H7 (cell line): ENCODE measurements around the gene PROSER2. TPM values are rescaled to one million over a fixed set of nuclear protein-coding genes. Genes with fewer than 3 reads are reported as not detected.

Experiments
- DNase-seq: peaks from one replicate; pipeline ENCODE4 v3.0.0; 2012
- H3K27me3 ChIP-seq: 2 replicates; pipeline ENCODE4 v1.6.0; 2011; ENCODE audit warnings: mild to moderate bottlenecking, low read length; ENCODE audit not compliant: control insufficient read depth, insufficient read depth
- H3K36me3 ChIP-seq: replicated peaks from 2 replicates; pipeline ENCODE4 v1.5.1; 2011; ENCODE audit warnings: low read length; ENCODE audit not compliant: control insufficient read depth, insufficient read depth
- H3K4me3 ChIP-seq: 2 replicates; pipeline ENCODE4 v1.5.1; 2011; ENCODE audit warnings: low read depth, mild to moderate bottlenecking, control low read depth, low read length, moderate library complexity; ENCODE audit not compliant: insufficient read depth
- total RNA-seq: library from RNA; depleted of rRNA; stranded (reverse); fragments of >200 nt; shearing (Covaris generic); gene quantifications from 2 replicates; pipeline ENCODE4 v1.2.3, GENCODE V29; 2014

Gene PROSER2
- total RNA-seq, 1 experiment from 2014 or later: 15.0 TPM

GRCh38 chr10:11819027-11819426 is 4.1 kb upstream of the PROSER2 start:
- DNase-seq: no peak
- no peaks in the 10 kb centered on the region for H3K36me3 ChIP-seq
- H3K27me3 ChIP-seq: peaks cover 5% of the 10 kb centered on the region
- no peak overlapping the region for H3K4me3 ChIP-seq

GRCh38 chr10:11822026-11822756 is 965 bp upstream of the PROSER2 start:
- Histone ChIP-seq H3K27me3 (peaks cover 13% of the 10 kb centered on the region), H3K36me3 (no peaks in the 10 kb centered on the region), H3K4me3 (no peak overlapping the region)
- DNase-seq: no peak

GRCh38 chr10:11822809-11823121 is 391 bp upstream of the PROSER2 start:
- DNase-seq: no peak
- Histone ChIP-seq H3K27me3 (peaks cover 13% of the 10 kb centered on the region), H3K4me3 (peak overlapping the region; percentile 81), H3K36me3 (no peaks in the 10 kb centered on the region)

- no peak for DNase-seq
- H3K27me3 ChIP-seq: peaks cover 13% of the 10 kb centered on the region
- H3K4me3 ChIP-seq: peak overlapping the region; percentile 81
- H3K36me3 ChIP-seq: no peaks in the 10 kb centered on the region
Observed at GRCh38 chr10:11823989-11824346, 812 bp downstream of the PROSER2 start.

- Histone ChIP-seq H3K4me3 (no peak overlapping the region; the same call in 1 of the 2 replicates), H3K27me3 (peaks cover 13% of the 10 kb centered on the region), H3K36me3 (no peaks in the 10 kb centered on the region)
- DNase-seq: no peak
Observed at GRCh38 chr10:11824376-11824775, 1.2 kb downstream of the PROSER2 start.

GRCh38 chr10:11824825-11825224 is 1.7 kb downstream of the PROSER2 start:
- Histone ChIP-seq H3K36me3 (no peaks in the 10 kb centered on the region), H3K4me3 (no peak overlapping the region; the same call in 1 of the 2 replicates)
- no peak for DNase-seq

GRCh38 chr10:11825796-11826414 is 2.7 kb downstream of the PROSER2 start:
- Histone ChIP-seq H3K27me3 (peaks cover 13% of the 10 kb centered on the region), H3K4me3 (no peak overlapping the region), H3K36me3 (no peaks in the 10 kb centered on the region)
- no peak for DNase-seq

More at GRCh38 chr10:11824825-11825224, 1.7 kb downstream of the PROSER2 start:
- peaks cover 13% of the 10 kb centered on the region for H3K27me3 ChIP-seq

GRCh38 chr10:11827006-11827405 is 3.9 kb downstream of the PROSER2 start:
- no peak overlapping the region for H3K4me3 ChIP-seq
- H3K27me3 ChIP-seq: peaks cover 13% of the 10 kb centered on the region
- H3K36me3 ChIP-seq: no peaks in the 10 kb centered on the region
- no peak for DNase-seq

- peaks cover 13% of the 10 kb centered on the region for H3K27me3 ChIP-seq
- H3K36me3 ChIP-seq: no peaks in the 10 kb centered on the region
- DNase-seq: no peak
- no peak overlapping the region for H3K4me3 ChIP-seq
Observed at GRCh38 chr10:11827414-11827813, 4.3 kb downstream of the PROSER2 start.

GRCh38 chr10:11828682-11829284 is 5.6 kb downstream of the PROSER2 start:
- no peak overlapping the region for H3K4me3 ChIP-seq
- peak; percentile 52 for DNase-seq
- no peaks in the 10 kb centered on the region for H3K36me3 ChIP-seq
- peaks cover 10% of the 10 kb centered on the region for H3K27me3 ChIP-seq

GRCh38 chr10:11830836-11831519 is 7.8 kb downstream of the PROSER2 start:
- no peak for DNase-seq
- Histone ChIP-seq H3K4me3 (no peak overlapping the region), H3K36me3 (no peaks in the 10 kb centered on the region), H3K27me3 (no peaks in the 10 kb centered on the region)

GRCh38 chr10:11831520-11831951 is 8.4 kb downstream of the PROSER2 start:
- no peaks in the 10 kb centered on the region for H3K36me3 ChIP-seq
- DNase-seq: no peak
- H3K27me3 ChIP-seq: no peaks in the 10 kb centered on the region
- H3K4me3 ChIP-seq: no peak overlapping the region

GRCh38 chr10:11832042-11832441 is 8.9 kb downstream of the PROSER2 start:
- Histone ChIP-seq H3K36me3 (no peaks in the 10 kb centered on the region), H3K27me3 (no peaks in the 10 kb centered on the region), H3K4me3 (no peak overlapping the region)
- no peak for DNase-seq

GRCh38 chr10:11835061-11835460 is 11.9 kb downstream of the PROSER2 start:
- Histone ChIP-seq H3K27me3 (no peaks in the 10 kb centered on the region), H3K4me3 (no peak overlapping the region), H3K36me3 (no peaks in the 10 kb centered on the region)
- no peak for DNase-seq

GRCh38 chr10:11835704-11836103 is 12.5 kb downstream of the PROSER2 start:
- DNase-seq: no peak
- Histone ChIP-seq H3K4me3 (no peak overlapping the region), H3K36me3 (no peaks in the 10 kb centered on the region), H3K27me3 (no peaks in the 10 kb centered on the region)
